C4-2B (cell line): ENCODE results near the gene SNX15.

Source experiments
- ZFX ChIP-seq: fragments of 450-650 bp; IDR thresholded peaks from 2 replicates; pipeline ENCODE4 v1.6.1; 2017
- TF ChIP-seq, protein P1 (sequence below): fragments of 450-650 bp; conservative IDR thresholded peaks from 2 replicates; pipeline ENCODE4 v1.5.1; 2017; ENCODE audit warnings: mild to moderate bottlenecking

DNA sequence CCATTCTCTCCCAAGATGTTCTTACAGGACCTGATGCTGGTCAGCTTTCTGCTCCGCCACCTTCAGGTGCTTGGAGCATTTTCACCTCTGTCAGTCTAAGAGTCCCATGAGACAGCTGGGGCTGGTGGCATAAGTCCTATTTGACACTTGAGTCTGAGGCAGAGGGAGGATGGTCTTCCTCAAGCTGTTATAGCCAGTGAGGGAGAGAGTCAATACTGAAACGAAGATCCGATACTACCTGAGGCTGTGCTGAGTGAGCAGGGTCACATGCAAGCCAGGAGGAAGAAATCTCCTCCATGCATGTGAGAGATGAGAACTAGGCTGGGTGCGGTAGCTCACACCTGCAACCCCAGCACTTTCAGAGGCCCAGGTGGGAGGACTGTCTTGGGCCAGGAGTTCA is 62.4 kb downstream of the SNX15 start:
- TF ChIP-seq, protein P1, sequence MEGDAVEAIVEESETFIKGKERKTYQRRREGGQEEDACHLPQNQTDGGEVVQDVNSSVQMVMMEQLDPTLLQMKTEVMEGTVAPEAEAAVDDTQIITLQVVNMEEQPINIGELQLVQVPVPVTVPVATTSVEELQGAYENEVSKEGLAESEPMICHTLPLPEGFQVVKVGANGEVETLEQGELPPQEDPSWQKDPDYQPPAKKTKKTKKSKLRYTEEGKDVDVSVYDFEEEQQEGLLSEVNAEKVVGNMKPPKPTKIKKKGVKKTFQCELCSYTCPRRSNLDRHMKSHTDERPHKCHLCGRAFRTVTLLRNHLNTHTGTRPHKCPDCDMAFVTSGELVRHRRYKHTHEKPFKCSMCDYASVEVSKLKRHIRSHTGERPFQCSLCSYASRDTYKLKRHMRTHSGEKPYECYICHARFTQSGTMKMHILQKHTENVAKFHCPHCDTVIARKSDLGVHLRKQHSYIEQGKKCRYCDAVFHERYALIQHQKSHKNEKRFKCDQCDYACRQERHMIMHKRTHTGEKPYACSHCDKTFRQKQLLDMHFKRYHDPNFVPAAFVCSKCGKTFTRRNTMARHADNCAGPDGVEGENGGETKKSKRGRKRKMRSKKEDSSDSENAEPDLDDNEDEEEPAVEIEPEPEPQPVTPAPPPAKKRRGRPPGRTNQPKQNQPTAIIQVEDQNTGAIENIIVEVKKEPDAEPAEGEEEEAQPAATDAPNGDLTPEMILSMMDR = no peak
- TF ChIP-seq ZFX = no peak
